RPMI7951 (cell line): ENCODE data around the gene RIOK1. TPM values are rescaled to one million over a fixed set of nuclear protein-coding genes. Genes with fewer than 3 reads are reported as not detected.
A peak's percentile ranks its signal among the peaks of the same experiment; 100 is the strongest.
"Not testable (repeated sequence)": the region's sequence is repeated elsewhere in the genome, so short reads cannot be mapped to it uniquely, and the experiment has no call there.

Experiments used
- DNase-seq: peaks from one replicate; pipeline ENCODE4 v3.0.0-alpha.2; 2012; ENCODE audit warnings: low read depth
- total RNA-seq: library from RNA; depleted of rRNA; stranded (reverse); fragments of >200 nt; shearing (Covaris generic); gene quantifications from 2 replicates; pipeline ENCODE4 v1.2.3, GENCODE V29; 2014; rRNA removed

RIOK1 gene
- total RNA-seq, 1 experiment from 2014 or later, result 11.9 TPM

DNA sequence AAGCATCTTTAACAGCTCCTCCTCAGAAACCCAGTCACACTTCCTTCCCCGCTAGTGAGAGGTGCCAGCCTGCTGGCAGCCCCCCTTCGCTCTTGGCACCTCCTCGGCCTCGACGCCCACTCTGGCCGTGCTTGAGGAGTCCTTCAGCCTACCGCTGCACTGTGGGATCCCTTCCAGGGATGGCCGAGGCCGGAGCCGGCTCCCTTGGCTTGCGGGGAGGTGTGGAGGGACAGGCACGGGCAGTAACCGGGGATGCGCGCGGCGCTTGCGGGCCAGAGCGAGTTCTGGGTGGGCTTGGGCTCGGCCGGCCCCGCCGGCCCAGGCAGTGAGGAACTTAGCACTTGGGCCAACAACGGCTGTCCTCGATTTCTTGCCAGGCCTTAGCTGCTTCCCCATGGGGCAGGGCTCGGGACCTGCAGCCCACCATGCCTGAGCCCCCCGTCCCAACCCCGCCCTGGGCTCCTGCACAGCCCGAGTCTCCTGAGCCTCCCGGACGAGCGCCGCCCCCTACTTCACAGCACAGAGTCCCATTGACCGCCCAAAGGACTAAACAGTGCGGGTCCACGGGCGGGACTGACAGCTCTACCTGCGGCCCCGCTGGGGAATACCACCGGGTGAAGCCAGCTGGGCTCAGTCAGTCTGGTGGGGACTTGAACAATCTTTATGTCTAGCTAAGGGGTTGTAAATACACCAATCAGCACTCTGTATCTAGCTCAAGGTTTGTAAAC, 51.6 kb downstream of the RIOK1 start:
- DNase-seq, result no peak

DNA sequence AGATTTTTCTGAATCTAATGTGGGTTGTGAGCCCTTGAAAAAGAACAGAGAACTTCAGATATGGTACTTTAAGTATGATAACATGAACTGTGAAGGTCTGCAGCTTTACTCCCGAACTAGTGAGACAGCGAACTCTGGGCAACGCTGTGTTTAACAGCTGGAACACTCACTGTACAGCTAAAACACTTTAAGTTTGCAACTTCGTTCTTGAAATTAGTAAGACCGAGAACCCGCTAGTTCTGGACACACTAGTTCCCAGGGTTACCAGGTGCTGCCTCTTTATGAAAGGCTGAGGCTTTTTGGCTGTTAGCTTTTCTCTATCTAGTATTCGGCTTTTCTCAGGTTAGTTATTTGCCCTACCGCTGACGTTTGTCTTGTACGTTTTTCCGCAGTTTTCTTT, 52.9 kb downstream of the RIOK1 start:
- DNase-seq, result no peak

DNA sequence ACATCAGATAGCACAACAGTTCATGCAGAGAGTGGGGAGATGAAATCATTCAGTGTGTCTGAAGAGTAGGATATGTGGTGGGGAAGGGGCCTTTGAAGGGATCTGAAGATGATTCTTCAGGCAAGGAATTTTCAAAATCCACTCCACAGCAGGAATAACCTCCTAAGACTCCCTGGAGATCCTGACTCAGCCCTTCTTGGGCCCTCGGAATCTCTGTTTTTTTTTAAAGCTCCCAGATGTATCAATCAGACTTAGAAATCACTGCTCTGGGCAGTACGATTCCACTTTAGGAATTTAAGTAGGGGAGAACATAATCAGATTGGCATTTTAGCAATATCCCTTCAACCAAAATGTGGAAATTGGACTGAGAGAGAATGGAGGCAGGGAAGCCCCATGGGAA, 55.5 kb downstream of the RIOK1 start:
- DNase-seq, result no peak

DNA sequence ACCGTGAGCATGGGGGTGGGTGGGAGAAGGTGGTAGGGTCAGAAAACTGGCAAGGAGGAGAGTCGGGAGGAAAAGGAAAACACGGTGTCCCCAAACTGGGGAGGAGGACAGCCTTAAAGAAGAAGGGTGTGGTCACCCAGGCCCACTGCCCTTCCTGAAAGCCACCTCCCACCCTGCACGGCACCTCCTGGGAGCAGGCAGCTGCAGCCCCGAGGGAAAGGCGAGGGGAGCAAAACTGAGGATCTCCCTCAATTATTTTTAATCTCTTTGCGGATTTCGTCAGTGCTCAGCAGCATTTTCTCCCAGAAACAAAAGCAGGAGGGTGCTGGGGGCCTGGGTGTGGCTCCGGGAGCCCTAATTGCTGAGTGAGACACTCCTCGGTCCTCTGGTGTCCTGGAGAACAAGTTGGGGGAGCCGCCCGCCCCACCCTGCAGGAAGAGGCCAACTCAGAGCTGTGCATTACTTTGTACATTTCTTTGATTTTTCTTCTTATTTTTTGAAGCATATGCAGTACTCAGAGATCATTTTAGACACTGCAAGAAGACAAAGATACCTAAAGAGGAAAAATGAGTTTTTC, 56.4 kb downstream of the RIOK1 start:
- no peak for DNase-seq

DNA sequence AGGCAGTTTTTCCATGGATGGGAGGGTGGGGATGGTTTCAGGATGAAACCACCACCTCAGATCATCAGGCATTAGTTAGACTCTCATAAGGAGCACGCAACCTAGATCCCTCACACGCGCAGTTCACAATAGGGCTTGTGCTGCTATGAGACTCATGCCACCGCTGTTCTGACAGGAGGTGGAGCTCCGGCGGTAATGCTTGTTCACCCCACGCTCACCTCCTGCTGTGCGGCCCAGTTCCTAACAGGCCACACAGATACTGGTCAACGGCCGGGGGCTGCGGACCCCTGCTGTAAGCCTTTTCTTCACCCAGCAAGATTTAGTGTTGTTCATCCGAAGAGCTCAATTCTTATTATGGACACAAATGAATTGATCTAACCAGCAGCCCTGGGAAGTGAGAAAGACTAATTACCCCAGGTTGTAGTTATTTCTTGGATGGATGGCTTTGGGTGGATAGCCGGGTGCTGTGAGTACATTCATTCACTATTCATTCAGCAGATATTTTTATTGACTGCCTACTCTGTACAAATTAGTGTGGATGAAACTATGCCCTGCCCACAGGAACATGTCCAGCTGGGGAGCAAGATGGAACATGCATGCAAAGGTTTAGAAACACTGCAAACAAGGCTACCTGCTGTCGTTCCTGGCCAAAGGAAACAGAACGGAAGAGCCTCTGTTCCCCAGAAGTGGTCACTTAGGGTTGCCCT, 57.2 kb downstream of the RIOK1 start:
- no peak for DNase-seq

DNA sequence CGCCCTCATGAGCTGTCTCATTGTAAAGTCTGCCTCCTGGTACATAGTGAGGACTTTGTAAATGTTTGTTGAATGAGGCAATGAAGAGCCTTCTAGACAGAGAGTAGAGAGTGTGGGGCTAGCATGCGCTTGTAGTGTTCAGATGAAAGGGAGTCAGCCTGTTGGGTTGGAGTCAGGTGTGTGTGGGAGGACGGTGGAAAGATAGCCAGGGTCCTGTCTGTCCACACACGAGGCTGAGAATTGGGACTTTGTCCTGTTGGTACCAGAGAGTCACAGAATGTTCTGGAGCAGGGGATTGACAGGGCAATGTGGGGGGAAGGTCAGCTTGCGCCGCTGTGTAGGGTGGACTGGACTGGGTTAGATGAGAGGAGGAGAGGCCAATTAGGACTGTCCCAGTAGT, 58.6 kb downstream of the RIOK1 start:
- DNase-seq, result no peak

DNA sequence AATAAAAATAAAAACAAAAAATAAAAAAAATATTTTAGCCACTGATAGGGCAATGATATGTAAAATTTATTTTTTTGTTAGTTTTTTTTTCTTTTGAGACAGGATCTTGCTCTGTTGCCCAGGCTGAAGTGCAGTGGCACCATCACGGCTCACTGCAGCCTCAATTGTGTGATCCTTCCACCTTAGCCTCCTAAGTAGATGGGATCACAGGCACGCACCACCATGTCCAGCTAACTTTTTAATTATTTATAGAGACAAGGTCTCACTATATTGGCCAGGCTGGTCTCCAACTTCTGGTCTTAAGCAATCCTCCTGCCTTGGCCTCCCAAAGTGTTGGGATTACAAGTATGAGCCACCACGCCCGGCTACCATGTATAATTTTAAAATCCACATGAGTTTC, 59.4 kb downstream of the RIOK1 start:
- no peak for DNase-seq

DNA sequence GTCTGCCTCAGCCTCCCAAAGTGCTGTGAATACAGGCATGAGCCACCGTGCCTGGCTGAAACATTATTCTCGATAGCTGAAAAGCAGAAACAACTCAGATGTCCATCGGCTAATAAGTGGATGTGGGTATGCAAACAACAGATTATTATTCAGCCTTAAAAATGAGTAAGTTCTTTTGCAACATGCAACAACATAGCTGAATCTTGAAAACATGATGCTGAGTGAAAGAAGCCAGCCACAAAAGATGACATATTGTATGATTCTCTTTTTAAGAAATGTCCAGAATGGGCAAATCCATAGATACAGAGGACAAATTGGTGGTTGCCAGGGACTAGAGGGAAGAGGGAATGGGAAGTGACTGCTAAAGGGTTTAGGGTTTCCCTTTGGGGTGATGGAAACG, 61.7 kb downstream of the RIOK1 start:
- DNase-seq, result no peak

DNA sequence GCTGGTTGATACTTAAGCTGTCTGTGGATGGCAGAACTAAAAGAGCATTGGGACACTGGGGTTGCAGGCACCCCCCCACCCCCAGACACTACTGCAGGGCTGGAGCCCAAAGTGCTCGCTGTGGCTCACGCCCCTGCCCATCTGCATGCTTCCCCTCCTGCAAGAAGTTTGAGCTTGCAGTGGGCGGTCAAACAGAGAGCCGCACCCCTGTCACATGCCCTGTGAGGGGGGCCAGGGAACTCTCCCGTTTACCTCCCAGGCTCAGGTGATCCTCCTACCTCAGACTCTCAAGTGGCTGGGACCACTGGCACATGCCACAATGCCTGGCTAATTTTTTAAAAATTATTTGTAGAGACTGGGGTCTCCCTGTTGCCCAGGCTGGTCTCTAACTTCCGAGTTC, 63.3 kb downstream of the RIOK1 start:
- DNase-seq, result no peak

DNA sequence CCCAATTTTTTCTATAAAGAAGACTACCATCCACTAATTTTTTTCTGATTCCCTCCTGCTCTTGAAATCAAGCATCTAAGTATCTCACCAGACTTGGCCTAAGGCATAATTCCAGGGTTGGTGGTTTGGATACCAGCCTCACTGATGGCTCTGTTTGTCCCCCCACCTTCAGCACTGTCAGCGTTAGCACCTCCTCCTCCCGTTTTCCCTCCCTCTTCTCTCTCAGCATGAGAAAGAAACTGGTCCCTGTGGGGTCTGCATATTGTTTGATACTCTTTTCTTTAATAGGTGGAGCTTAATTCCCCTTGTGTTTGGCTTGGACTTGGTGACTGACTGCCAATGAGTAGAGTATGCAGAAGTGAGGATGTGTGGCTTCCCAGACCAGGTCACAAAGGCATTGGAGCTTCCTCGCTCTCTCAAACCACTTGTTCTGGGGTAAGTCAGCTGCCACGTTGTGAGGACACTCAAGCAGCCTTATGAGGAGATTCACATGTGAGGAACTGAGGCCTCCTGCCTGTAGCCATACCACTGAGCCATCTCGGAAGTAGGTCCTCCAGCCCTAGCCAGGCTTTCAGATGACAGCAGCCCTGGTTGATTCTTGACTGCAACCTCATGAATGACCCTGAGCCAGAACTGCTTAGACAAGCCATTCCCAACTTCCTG, 65.2 kb downstream of the RIOK1 start:
- peak; percentile 21 for DNase-seq

DNA sequence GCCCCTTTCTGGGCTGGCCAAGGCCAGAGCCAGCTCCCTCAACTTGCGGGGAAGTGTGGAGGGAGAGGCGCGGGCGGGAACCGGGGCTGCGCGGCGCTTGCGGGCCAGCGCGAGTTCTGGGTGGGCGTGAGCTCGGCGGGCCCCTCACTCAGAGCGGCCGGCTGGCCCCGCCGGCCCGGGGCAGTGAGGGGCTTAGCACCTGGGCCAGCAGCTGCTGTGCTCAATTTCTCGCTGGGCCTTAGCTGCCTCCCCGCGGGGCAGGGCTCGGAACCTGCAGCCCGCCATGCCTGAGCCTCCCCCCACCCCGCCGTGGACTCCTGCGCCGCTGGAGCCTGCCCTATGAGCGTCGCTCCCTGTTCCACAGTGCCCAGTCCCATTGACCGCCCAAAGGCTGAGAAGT, 66.7 kb downstream of the RIOK1 start:
- DNase-seq, result not testable (repeated sequence)

DNA sequence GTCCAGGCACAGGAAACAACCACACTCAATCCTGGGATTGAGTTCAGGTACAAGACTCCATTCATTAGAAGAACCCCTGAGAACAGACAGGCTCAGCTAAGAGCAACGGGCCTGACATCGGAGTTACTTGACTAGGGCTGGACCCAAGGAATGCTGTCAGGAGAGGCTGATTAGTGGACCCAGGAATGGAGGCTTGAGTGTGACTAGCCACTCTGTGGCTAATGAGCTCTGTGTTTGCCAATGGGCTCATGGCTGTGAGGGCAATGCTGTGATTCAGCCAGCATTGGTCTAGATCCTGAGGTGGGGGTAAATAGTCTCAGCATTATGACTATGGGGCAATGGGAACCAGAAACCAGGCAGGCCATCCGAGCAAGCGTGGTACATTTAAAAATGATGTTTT, 71.8 kb downstream of the RIOK1 start:
- DNase-seq, result no peak

DNA sequence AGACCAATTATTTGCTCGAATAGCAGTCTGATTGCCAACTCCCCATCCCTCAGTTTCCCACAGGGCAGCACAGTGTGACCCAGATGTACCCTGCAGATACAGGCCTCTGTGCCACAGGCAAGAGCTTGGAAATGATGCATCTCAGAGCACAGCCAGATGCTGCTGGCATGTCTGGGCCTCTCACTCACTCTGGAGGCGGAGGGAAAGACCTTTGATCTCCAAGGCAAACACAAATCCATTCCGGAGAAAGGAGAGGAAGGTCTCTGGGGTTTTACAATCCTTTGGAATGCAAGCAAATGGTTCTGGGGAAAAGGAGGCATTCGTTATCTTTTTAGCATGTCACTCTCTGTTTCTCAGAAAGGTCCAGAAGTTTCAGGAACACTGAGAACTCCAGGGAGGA, 74.2 kb downstream of the RIOK1 start:
- DNase-seq, result no peak

DNA sequence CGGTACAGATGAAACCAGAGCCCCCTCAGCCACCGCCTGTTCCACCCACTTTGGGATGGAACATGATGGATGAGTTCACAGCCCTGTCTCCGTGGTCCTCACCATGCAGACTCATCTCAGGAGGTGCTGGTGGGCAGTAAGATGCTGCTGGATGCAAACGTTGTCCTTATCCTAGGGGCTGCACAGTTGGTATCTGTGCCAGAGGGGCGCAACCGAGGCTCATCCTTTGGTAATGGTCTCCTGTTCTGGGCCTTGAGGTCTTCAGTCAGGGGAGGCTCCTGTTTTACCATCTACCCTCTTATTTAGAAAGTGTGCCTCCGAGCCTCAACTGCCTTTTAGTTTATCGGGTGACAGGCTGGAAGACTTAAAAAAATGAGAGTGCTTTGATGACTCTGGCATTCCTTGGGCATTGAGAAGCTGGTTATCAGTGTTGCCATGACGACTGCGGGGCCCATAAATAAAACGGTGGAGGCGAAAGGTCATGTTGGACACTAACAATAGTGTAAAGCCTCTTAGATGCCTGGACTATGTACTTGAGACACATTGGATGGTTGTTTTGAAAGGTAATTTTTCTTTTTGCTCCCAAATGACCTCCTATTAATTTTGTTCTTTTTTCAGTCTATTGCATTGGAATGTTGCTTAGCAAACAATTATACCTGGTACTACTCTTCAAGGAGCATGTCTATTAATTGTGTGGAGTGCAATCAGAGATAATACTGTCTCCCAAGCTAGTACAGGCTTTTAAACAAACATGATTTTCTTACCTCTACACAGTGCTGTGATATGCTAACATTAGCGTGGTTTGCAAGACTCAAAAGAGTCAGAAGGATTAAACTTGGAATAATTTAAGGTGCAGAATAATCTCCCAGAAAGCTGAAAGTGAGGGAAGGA, 77.6 kb downstream of the RIOK1 start:
- peak; percentile 14 for DNase-seq

Other genes starting within 250 kb of the RIOK1 start
- 112 and 119 TPM in 2 replicates for gene SSR1, start 76.6 kb upstream of the RIOK1 start, total RNA-seq
- gene CAGE1, start 66 bp upstream of the RIOK1 start, total RNA-seq, result not detected in 2 replicates
- under 0.01 TPM in 2 replicates for gene DSP, start 151.9 kb downstream of the RIOK1 start, total RNA-seq
- gene SNRNP48, start 200.4 kb downstream of the RIOK1 start, total RNA-seq, result 18.5 and 19.2 TPM in 2 replicates